MCF 10A (cell line): ENCODE results near the gene RXRA. TPM values are rescaled to one million over a fixed set of nuclear protein-coding genes. Genes with fewer than 3 reads are reported as not detected.

Experiments used
- BruUV-seq: library from RNA; stranded (reverse); fragments of 400-500 nt; replicated peaks from 2 replicates; lab custom pipeline; 2021; lab: Mats Ljungman, UMichigan
- CTCF ChIA-PET: fragments of 300-600 bp; sonication (Branson Sonifier 250); formaldehyde crosslinking; extraction: SDS; loops from one replicate; lab custom pipeline; 2021; ENCODE audit warnings: antibody characterized with exemption, inconsistent platforms; lab: Yijun Ruan, JAX
- POLR2A ChIA-PET: fragments of 300-600, 350-650 bp; sonication (Branson Sonifier 250); formaldehyde crosslinking; extraction: SDS; loops from one replicate; lab custom pipeline; 2020; ENCODE audit warnings: antibody characterized with exemption, inconsistent platforms; lab: Yijun Ruan, JAX
- DNase-seq: peaks from one replicate; pipeline ENCODE4 v3.0.0-alpha.2; 2018; ENCODE audit not compliant: unreplicated experiment
- H3K27ac Mint-ChIP-seq: one replicate; pipeline ENCODE4 v1.8.0; 2022; ENCODE audit warnings: mild to moderate bottlenecking, low read depth, mixed read lengths; ENCODE audit not compliant: unreplicated experiment
- H3K27me3 Mint-ChIP-seq: one replicate; pipeline ENCODE4 v1.8.0; 2022; ENCODE audit warnings: mixed read lengths; ENCODE audit not compliant: insufficient read depth, unreplicated experiment
- H3K36me3 Mint-ChIP-seq: one replicate; pipeline ENCODE4 v1.8.0; 2022; ENCODE audit warnings: mild to moderate bottlenecking, moderate library complexity, mixed read lengths; ENCODE audit not compliant: insufficient read depth, unreplicated experiment
- H3K4me1 Mint-ChIP-seq: one replicate; pipeline ENCODE4 v1.8.0; 2022; ENCODE audit warnings: mixed read lengths; ENCODE audit not compliant: insufficient read depth, unreplicated experiment
- H3K4me3 Mint-ChIP-seq: one replicate; pipeline ENCODE4 v1.8.0; 2022; ENCODE audit warnings: mild to moderate bottlenecking, moderate library complexity, mixed read lengths; ENCODE audit not compliant: unreplicated experiment
- H3K9me3 Mint-ChIP-seq: one replicate; pipeline ENCODE4 v1.8.0; 2022; ENCODE audit warnings: mixed read lengths; ENCODE audit not compliant: unreplicated experiment
- CTCF ChIP-seq: fragments of 200-600 bp; IDR thresholded peaks from one replicate; pipeline ENCODE4 v1.8.0; 2022; ENCODE audit warnings: antibody characterized with exemption, mild to moderate bottlenecking; ENCODE audit not compliant: unreplicated experiment
- intact Hi-C: fragments of 100-400 bp; cut with micrococcal nuclease; formaldehyde crosslinking; loops from 2 replicates; pipeline ENCODE4 v1.14.1; 2022
- total RNA-seq: library from RNA; stranded (reverse); gene quantifications from 2 replicates; pipeline ENCODE4 v1.2.3, GENCODE V29; 2022

Gene RXRA
- total RNA-seq, 1 experiment from 2014 or later = 65.5 TPM

DNA sequence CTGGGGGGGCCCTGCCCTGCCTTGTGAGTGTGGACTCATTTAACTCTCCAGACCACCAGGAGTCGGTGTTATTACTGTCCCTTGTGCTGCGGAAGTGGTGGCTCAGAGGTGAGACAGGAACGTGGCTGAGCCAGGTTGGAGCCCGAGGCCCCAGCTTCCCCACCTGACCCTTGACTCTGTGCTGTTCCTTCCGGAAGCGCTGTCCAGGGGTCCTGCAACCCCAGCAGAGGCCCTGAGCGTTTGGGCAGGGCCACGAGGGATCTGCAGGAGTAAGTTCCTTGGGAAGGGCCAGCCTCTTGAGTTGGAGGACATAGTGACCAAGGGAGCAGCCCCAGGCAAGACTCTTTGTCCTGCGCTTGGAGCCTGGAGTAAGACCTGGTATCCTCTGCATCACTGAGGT, 99.6 kb downstream of the RXRA start:
- Mint-ChIP-seq H3K36me3 (peaks cover 48% of the 10 kb centered on the region), H3K4me1 (peaks cover 20% of the 10 kb centered on the region), H3K27ac (no peak overlapping the region), H3K4me3 (no peak overlapping the region), H3K9me3 (no peaks in the 10 kb centered on the region), H3K27me3 (no peaks in the 10 kb centered on the region)
- POLR2A ChIA-PET = no interaction called here
- intact Hi-C loops = no loop called here
- no TSS peak for BruUV-seq
- no peak for DNase-seq
- CTCF ChIA-PET = no interaction called here
- TF ChIP-seq CTCF = no peak

DNA sequence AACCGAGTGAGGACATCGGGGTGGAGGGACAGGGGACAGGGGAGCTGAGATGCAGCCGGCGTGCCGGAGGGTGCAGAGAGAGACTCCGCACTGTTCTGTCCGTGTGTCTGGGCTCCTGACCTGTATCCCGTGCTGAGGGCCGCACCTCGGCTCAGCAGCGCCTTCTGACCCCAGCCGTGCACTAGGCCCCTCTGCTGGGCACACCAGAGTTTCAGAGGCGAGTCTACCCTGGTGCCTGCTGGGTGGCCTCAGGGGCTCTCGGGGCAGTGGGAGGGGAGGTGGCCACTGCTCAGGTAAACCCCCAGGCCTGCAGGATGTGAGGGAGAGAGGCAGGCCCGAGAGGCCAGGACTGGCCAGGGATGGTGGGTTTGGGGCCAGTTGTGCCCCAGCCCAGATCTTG, 100.2 kb downstream of the RXRA start:
- no peaks in the 10 kb centered on the region for H3K9me3 Mint-ChIP-seq
- no peak for TF ChIP-seq CTCF
- H3K27ac Mint-ChIP-seq = no peak overlapping the region

GRCh38 chr9:134427153-134427782, 101.0 kb downstream of the RXRA start:
- BruUV-seq = no TSS peak
- H3K27ac Mint-ChIP-seq = no peak overlapping the region
- POLR2A ChIA-PET = no interaction called here
- no peak overlapping the region for H3K4me3 Mint-ChIP-seq
- no peak for TF ChIP-seq CTCF
- H3K9me3 Mint-ChIP-seq = no peaks in the 10 kb centered on the region
- peaks cover 6% of the 10 kb centered on the region for H3K4me1 Mint-ChIP-seq
- intact Hi-C loops = no loop called here
- no peak for DNase-seq
- CTCF ChIA-PET = no interaction called here
- H3K27me3 Mint-ChIP-seq = no peaks in the 10 kb centered on the region
- H3K36me3 Mint-ChIP-seq = peaks cover 45% of the 10 kb centered on the region

More for the DNA sequence above, 100.2 kb downstream of the RXRA start:
- Mint-ChIP-seq H3K27me3 (no peaks in the 10 kb centered on the region), H3K4me3 (no peak overlapping the region), H3K4me1 (peaks cover 14% of the 10 kb centered on the region), H3K36me3 (peaks cover 46% of the 10 kb centered on the region)
- intact Hi-C loops = no loop called here
- POLR2A ChIA-PET = no interaction called here
- CTCF ChIA-PET = no interaction called here
- BruUV-seq = no TSS peak
- no peak for DNase-seq

DNA sequence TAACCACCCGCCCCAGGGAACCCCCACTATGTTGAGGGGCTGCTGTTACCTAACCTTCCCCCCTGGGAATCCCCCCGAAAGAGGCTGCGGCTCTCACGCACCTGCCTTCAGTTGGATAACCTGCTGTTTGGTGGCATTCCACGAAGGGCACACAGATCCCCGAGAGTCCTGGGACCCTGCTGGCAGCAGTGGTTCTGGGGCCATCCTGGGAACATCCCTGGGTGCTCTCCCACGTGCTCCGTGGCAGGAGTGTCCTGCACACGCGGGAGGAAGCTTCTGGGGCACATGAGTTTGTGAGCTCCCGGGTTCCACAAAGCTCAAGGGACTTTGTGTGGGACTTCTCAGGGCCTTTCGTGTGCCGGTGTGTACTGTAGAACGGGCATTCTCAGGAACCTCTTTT, 102.3 kb downstream of the RXRA start:
- TF ChIP-seq CTCF = no peak
- CTCF ChIA-PET = no interaction called here

More for the DNA sequence above, 102.3 kb downstream of the RXRA start:
- POLR2A ChIA-PET = no interaction called here
- H3K4me3 Mint-ChIP-seq = no peak overlapping the region
- intact Hi-C loops = no loop called here
- H3K9me3 Mint-ChIP-seq = no peaks in the 10 kb centered on the region
- H3K4me1 Mint-ChIP-seq = peaks cover 11% of the 10 kb centered on the region
- H3K27ac Mint-ChIP-seq = no peak overlapping the region
- no TSS peak for BruUV-seq
- H3K36me3 Mint-ChIP-seq = peaks cover 45% of the 10 kb centered on the region
- no peaks in the 10 kb centered on the region for H3K27me3 Mint-ChIP-seq
- DNase-seq = no peak
